ENCODE measurements around the gene ABCC1. TPM values are rescaled to one million over a fixed set of nuclear protein-coding genes. Genes with fewer than 3 reads are reported as not detected.

Gene ABCC1
- total RNA-seq, 4 donors from 2014 or later = 24.3 to 32.2 (median 25.7) TPM

- Histone ChIP-seq H3K27me3 (no peaks in the 10 kb centered on the region), H3K36me3 (peaks cover 2 to 97% (median 31%) of the 10 kb centered on the region in 3 donors), H3K9me3 (no peaks in the 10 kb centered on the region), H3K4me3 (no peak overlapping the region), H3K27ac (no peak overlapping the region), H3K4me1 (no peaks in the 10 kb centered on the region)
- TF ChIP-seq CTCF (IDR thresholded peaks at IDR 0.05) (no peak), POLR2A (IDR thresholded peaks at IDR 0.05) (no peak), EP300 (IDR thresholded peaks at IDR 0.05) (no peak)
- DNase-seq (ENCODE audit: low spot score in 2 of 2) = no peak
- 70 to 85% methylated on average over 8 of the region's 8 CpGs for WGBS, 2 donors
These were observed 187.7 kb downstream of the ABCC1 start for GRCh38 chr16:16137110-16137509.

- no peaks in the 10 kb centered on the region for H3K9me3 ChIP-seq
- no peak for TF ChIP-seq EP300 (IDR thresholded peaks at IDR 0.05)
- no peak for TF ChIP-seq POLR2A (IDR thresholded peaks at IDR 0.05)
- no peak for TF ChIP-seq CTCF (IDR thresholded peaks at IDR 0.05)
- H3K36me3 ChIP-seq = peaks cover 2 to 97% (median 31%) of the 10 kb centered on the region in 3 donors
- no peaks in the 10 kb centered on the region for H3K4me1 ChIP-seq
- no peaks in the 10 kb centered on the region for H3K27me3 ChIP-seq
- H3K4me3 ChIP-seq = no peak overlapping the region
- no peak for DNase-seq (ENCODE audit: low spot score in 2 of 2)
- 95 to 96% methylated on average over 15 of the region's 15 CpGs for WGBS, 2 donors
- H3K27ac ChIP-seq = no peak overlapping the region
These were observed 188.7 kb downstream of the ABCC1 start for GRCh38 chr16:16138034-16138635.

GRCh38 chr16:16139061-16139460 lies 189.6 kb downstream of the ABCC1 start:
- no peak for TF ChIP-seq CTCF (IDR thresholded peaks at IDR 0.05)
- no peak for TF ChIP-seq EP300 (IDR thresholded peaks at IDR 0.05)
- no peaks in the 10 kb centered on the region for H3K27me3 ChIP-seq
- no peak overlapping the region for H3K4me3 ChIP-seq
- no peaks in the 10 kb centered on the region for H3K4me1 ChIP-seq
- H3K36me3 ChIP-seq = peaks cover 2 to 94% (median 31%) of the 10 kb centered on the region in 3 donors
- no peak overlapping the region for H3K27ac ChIP-seq
- H3K9me3 ChIP-seq = no peaks in the 10 kb centered on the region
- 96 to 98% methylated on average over 10 of the region's 10 CpGs for WGBS, 2 donors
- no peak for DNase-seq (ENCODE audit: low spot score in 2 of 2)

GRCh38 chr16:16139806-16140205 lies 190.4 kb downstream of the ABCC1 start:
- 89 to 97% methylated on average over 7 of the region's 7 CpGs for WGBS, 2 donors
- peaks cover 2 to 90% (median 31%) of the 10 kb centered on the region in 3 donors for H3K36me3 ChIP-seq
- no peak for DNase-seq (ENCODE audit: low spot score in 2 of 2)
- H3K27ac ChIP-seq = no peak overlapping the region
- H3K4me1 ChIP-seq = no peaks in the 10 kb centered on the region
- H3K9me3 ChIP-seq = no peaks in the 10 kb centered on the region
- no peak overlapping the region for H3K4me3 ChIP-seq
- TF ChIP-seq POLR2A (IDR thresholded peaks at IDR 0.05) (no peak), CTCF (IDR thresholded peaks at IDR 0.05) (no peak), EP300 (IDR thresholded peaks at IDR 0.05) (no peak)
- H3K27me3 ChIP-seq = no peaks in the 10 kb centered on the region

- DNase-seq (ENCODE audit: low spot score in 2 of 2) = no peak
- Histone ChIP-seq H3K27ac (no peak overlapping the region), H3K36me3 (peaks cover 2 to 89% (median 31%) of the 10 kb centered on the region in 3 donors)
These were observed 191.1 kb downstream of the ABCC1 start for GRCh38 chr16:16140537-16140936.

More at GRCh38 chr16:16140537-16140936, 191.1 kb downstream of the ABCC1 start:
- TF ChIP-seq CTCF (IDR thresholded peaks at IDR 0.05) (no peak), POLR2A (IDR thresholded peaks at IDR 0.05) (no peak), EP300 (IDR thresholded peaks at IDR 0.05) (no peak)
- Histone ChIP-seq H3K4me3 (no peak overlapping the region), H3K27me3 (no peaks in the 10 kb centered on the region), H3K4me1 (no peaks in the 10 kb centered on the region), H3K9me3 (no peaks in the 10 kb centered on the region)
- WGBS, 2 donors = 70 to 71% methylated on average over 4 of the region's 4 CpGs
